NCI-H524 treated with DMSO at 0.1 percent for 48 hours (cell line): ENCODE measurements around the gene ADIPOR2.
"Not testable (repeated sequence)": the region's sequence is repeated elsewhere in the genome, so short reads cannot be mapped to it uniquely, and the experiment has no call there.

Experiments
- DNase-seq: peaks from one replicate; lab custom pipeline; 2025; lab: John Stamatoyannopoulos, UW

ADIPOR2 gene

DNA sequence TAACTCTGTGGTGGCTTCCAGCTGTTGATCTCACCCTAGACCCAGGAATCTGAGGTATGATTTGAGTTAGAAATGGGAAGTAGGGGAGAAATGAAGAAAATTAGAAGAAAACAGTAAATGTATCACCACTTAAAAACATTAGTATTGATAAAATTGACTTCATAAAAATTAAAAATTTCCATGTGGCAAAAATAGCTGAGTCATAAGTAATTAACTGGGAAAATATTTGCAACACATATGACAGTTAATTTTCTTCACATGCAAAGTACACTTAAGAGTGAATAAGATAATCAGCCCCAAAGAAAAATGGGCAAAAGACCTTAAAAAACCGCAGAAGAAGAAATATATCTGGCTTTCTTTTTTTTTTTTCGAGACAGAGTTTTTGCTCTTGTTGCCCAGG lies 25.5 kb upstream of the ADIPOR2 start:
- no peak for DNase-seq

DNA sequence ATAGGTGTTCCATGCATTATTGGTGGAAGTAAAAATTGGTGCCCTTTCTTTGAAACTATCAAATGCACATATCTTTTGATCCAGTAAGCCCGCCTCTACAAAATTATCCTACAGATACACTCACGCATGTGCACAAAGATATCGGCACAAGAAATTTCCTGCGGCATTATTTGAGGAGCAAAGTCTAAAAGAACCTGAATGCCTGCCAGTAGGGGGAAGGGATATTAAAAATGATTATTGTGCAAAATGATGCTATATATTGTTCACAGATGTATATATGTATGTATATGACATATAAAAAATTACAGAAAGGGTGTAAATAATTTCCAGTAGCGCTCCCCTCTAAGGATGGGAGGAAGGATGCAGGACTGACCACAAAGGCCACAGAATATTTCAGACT lies 24.7 kb upstream of the ADIPOR2 start:
- no peak for DNase-seq

DNA sequence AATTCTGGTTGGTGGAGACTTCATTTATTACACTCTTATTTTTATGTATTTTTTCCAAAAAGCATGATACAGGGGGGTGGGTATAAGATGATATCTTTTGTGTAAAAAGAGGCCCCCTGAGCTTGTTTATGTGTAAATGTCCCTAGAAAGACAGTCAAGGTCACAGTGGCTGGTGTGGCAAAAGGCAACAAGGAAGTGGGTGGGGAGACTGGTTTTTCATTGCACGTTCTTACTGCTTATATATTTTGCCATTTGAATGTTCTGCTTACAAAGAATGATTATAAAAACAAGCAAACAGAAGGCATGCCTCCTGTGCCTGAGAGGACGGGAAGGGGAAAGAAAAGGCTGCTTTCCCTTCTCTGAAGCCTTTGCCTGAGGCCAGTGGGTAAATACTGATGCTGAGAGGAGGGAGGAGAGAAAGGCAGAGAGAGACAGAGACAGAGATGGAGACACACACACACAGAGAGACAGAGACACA lies 24.1 kb upstream of the ADIPOR2 start:
- DNase-seq = no peak

DNA sequence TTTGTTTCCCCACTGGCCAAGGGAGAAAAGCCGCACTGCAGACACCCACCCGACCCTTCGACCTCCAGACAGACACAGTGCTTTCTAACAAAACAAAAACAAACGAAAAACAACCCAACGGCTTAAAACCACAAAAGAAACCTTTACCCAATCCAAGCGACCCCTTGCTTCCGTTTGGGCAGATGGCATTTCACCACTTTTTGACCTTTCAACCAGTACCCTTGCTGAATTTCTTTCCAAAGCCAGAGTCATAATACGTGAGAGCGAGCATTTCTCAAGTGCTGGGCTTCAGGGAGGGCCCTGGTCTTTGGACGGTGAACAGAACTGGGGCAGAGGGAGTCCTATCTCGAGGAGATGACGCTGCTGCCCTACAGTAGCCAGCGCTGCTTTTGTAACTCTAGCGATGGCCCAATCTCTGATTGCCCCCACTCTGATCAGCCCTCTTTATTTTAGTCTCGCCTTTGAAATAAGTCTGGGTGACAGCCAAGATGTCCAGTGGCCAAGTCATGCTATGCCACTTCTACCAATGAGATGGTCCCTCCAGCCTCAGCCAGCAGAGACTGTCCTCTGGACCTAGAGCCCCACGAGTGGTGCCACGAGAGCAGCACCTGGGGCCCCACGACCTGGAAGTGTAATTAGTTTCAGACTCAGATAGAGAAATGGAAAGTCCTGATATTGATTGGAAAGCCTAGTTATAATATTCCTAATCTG lies 21.9 kb upstream of the ADIPOR2 start:
- no peak for DNase-seq

DNA sequence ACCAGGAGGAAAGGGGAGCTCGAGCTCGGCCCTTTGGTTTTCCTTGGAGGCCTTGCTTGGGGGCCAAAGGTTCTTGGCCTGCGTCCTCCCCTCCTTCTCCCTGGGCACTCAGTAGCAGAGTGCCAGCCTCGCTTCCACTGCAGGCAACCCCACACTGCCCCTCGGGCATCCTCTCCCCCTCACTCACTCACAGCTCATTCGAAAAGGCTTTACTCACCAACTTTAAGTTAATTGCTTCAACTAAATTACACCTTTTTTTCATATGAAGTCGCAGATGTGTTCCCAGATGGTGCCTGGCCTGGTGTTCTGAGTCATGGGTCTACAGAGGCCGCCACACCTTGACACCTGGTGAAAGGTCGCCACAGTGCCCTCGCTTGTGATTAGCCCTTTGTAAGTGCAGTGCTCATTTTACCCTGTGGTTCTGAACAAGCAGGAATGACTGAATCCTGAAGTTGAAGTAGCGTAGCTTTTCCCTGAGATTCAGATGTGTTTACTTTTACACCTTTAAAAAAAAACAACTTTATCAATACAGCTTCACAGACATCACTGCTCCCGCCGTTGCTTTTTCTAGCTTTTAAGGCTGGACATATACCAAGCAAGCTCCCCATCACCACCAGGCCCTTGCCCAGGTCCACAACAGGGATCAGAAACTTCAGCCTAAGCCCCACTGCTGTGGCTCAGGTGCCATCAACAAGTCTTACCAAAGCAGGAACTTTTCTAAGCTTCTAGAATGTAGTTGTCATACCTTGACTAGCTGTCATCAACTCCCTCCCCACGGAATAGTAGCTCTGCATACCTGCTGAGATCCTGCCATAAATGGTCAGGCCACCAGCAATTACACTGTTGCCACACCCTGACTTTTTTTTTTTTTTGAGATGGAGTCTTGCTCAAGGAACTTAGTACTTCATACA lies 20.3 kb upstream of the ADIPOR2 start:
- no peak for DNase-seq

DNA sequence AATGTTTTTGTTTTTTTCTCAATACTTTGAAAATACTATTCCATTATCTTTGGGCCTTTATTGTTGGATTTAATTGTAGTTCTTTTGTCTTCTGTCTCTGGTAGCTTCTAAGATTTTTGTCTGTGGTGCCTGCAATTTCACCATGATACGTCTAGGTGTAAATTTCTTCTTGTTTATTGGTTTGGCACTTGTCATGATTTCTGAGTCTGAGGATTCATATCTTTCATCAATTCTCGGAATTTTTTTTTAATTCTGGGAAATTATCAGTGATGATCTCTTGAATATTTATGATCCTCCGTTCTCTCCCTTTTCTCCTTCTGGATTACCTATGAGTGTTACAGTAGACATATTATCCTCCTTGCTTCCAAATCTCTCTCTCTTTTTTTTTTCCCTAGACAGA lies 14.8 kb upstream of the ADIPOR2 start:
- no peak for DNase-seq

DNA sequence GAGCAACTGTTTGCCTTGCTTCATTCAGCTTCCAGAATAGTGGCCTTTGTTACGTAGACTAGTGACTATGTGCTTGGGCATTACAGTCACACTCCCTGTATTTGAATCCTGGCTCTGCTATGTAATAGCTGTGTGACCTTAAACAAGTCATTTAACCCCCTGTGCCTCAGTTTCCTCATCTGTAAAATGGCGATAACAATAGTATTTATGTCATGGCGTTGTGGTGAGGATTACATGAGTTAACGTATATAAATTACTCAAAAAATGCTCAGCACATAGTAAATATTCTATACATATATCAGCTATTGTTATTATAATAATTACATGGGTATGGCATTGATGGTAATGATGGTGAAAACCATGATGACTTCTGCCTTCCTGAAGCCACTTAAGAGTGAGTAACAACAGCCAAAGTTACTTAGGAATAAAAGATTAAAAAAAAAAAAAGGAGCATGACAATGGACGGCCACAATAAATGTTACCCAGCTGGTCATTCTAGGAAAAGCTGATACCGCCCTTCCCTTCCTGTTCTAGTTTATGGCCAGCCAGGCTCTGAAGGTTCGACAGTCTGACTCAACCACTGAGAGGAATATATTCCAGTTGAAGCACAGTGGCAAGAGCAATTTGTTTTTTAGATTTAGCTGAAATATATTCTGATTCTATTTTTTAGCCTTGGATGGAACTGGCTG lies 9.9 kb upstream of the ADIPOR2 start:
- no peak for DNase-seq

DNA sequence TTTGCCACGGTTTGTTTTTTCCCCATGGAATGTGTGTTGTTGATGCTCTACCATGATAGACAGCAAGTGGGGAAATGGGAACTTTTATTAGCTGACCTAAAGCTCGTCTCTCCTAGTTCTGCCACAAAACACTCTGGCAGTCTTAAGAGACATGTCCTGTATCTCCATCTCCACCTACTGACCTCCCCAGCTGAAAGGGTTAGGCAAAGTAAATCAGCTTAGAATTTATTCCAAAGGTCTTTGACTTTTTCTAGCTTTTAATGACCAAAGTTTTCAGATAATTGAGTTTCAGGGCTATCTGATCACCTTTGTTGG lies 9.4 kb upstream of the ADIPOR2 start:
- no peak for DNase-seq

DNA sequence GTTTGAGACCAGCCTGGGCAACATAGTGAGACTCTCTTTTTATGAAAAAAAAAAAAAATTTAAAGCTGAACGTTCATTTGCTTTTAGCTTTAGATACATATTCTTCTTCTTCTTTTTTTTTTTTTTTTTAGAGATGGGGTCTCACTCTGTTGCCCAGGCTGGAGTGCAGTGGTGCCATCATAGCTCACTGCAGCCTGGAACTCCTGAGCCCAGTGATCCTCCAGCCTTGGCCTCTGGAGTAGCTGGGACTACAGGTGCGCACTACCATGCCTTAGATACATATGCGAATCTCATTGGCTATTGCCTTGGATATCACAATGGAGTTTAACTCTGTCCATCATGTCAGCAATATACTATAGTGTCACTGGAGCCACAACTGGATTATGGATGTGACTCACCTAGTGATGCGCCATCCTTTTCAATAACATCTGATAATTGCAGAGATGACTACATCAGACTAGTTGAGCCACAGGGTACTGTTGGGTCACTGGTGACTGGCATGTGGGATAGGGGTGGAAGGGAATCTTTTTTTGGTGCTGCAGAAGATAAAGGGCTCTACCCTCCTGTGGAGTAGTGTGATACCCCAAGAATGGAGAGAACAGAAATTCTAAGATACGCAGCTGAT lies 2.7 kb upstream of the ADIPOR2 start:
- DNase-seq = no peak

DNA sequence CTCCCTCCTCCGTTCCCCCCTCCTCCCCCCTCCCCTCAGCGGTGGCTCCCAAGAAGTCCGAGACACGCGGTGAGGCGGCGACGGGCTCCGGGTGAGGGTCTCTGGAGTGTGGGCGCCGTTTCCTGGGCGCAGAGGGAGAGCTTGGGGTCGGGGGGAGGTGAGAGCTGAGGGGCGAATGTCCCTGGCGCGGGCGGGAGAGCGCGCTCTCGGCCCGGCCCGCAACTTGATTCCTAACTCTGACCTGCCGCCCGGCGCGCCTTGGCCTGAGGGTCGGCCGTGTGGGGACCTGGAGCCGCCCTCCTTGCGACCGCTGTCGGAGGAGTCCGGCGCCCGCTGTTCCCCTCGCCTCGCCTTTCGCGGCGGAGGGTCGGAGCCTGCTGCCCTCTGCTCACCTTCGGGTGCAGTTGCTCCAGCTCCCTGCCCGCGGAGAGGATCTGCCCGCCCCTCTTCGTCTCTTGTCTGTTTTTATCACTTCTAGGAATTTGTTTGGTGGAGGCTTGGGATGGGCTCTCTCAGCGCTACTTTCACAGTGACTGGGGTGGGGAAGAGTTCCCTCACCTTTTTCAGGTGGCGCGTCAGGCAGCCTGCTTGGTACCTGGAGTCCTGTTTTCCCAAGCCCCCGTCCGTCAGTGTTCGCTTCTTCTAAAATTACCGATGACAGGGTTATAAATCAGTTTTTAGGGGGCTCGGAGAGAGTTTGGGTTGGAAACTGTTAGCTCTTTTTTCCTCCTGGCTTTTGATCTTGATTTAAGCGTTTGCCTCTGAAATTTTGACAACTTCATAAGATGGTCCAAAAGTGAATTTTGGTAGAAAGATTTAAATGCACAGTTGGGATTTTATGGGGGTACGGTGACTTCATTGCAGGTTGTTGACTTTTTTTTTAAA lies 495 bp downstream of the ADIPOR2 start:
- DNase-seq = no peak

DNA sequence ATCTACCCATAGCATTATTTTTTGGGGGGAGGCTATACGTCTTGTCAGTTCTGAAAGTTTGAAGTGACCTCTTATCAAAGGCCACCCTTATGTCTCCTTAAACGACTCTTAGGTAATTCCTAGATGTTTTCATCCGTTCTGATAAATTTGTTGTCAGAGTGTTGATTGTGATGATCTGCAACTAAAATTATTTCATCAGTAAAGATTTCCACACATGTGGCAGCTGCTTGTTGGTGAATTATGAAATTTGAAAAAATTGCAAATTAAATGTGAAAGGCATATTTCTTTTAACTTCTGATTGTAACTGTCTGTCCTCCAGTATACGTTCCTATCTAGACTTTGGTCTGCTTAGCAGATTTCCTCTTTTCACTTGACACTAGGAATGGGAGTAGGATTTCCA lies 1.4 kb downstream of the ADIPOR2 start:
- no peak for DNase-seq

DNA sequence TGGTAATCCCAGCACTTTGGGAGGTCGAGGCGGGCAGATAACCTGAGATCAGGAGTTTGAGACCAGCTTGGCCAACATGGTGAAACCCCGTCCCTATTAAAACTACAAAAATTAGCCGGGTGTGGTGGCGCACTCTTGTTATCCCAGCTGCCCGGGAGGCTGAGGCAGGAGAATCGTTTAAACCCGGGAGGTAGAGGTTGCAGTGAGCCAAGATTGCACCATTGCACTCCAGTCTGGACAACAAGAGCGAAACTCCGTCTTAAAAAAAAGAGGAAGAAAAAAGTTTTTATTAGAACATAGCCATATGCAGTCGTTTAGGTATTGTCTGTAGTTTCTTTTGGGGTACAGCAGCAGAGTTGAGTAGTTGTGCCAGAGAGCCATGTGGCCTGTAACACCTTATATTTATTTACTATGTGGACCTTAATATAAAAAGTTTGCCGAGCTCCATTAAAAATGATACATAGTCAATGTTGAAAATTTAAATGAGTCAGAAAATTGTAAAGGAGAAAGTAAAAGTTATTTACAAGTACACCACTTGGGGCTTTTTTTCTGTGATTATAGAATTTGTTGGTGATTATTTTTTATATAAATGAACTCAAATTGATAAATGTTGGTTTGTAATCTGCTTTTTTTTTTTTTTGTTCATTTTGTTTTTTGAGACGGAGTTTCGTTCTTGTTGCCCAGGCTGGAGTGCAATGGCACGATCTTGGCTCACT lies 2.2 kb downstream of the ADIPOR2 start:
- no peak for DNase-seq

DNA sequence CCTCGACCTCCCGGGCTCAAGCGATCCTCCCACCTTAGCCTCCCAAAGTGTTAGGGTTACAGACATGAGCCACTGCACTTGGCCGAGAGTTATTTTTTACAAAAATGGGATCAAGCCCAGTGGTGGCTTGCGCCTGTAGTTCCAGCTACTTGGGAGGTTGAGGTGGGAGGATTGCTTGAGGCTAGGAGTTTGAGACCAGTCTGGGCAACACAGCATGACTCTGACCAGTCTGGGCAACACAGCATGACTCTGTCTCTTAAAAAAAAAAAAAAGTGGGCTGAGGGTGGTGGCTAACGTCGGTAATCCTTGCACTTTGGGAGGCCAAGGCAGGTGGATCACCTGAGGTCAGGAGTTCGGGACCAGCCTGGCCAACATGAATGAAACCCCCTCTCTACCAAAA lies 4.2 kb downstream of the ADIPOR2 start:
- not testable (repeated sequence) for DNase-seq

DNA sequence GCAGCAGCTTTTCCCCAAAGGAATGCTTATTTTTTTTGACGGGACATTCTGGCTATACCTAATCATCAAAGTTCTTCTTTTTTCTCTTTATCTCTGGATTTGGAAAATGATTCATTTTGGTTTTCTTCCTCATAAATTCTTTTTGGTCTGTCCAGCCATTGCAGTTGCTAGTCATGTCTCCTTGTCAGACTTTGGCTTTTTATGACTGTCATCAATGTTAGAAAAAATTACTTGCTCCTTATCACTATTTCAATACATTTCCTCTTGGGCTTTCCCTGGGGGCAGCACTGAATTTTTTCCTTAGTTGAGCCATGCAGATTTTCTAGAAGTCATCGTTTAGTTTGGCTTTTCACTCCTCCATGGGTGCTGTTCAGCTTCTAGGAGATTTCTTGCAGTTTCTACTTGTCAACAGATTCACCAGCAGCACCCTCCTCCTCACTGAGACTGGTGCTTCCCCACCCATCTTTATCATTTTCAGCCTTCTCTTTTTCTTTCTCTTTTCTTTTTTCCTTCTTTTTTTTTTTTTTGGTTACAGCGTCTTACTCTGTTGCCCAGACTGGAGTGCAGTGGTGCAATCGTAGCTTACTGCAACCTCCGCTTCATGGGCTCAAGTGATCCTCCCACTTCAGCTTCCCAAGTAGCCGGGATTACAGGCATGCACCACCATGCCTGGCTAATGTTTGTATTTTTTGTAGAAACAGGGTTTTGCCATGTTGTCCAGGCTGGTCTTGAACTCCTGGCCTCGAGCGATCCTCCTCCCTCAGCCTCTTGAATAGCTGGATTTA lies 5.2 kb downstream of the ADIPOR2 start:
- no peak for DNase-seq

DNA sequence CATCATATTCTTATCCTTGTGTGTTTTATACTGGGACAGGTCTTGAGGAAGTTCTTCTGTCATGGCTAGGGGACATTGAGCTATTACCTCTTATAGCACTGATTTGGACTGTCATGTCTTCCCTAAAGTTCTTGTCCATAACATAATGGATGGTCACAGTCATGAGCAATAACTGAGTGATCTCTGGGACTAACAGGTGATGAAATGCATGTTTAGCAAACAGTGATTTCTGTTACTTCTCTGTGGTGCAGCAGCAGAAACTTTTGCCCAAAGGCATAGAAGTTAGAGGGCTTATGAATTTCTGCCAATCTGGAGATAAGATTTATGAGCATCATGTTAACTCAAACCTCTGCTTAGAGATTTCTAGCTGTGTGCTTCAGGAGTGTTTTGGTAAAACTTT lies 5.9 kb downstream of the ADIPOR2 start:
- no peak for DNase-seq

DNA sequence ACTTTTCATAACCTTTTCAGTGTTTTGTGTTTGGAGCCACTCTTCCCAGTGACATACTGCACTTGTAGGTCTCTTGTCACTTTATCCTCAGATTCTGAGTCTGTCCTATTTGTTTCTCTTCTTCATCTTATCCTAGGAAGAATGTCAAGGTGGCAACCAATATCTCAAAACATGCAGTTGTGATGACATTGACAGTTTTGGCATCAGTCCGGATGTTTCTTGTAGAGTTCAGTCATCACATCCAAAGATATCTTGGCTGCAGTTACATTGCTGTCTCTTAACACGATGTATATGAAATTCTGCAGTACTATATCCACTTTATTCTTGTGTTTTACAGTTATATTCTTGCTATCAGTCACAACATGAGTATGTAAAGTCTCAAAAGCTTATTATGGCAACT lies 6.4 kb downstream of the ADIPOR2 start:
- no peak for DNase-seq

DNA sequence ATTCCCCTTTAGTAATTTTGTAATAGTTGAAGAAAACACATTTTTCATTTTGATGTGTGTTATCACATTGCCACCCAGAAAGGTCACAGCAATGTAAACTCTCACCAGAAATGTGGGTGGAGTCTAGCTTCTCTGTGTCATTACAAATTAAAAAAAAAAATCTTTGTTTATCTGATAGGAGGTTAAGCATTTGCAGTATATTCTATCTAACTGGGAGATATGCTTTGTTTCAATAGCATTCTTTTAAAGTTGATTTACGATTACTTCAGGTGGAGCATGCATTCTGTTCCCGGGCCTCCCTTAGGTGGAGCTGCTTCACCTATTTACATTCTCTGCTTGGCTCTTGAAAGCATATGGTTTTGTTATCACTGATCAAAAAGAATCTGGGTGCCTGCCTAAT lies 7.8 kb downstream of the ADIPOR2 start:
- no peak for DNase-seq

DNA sequence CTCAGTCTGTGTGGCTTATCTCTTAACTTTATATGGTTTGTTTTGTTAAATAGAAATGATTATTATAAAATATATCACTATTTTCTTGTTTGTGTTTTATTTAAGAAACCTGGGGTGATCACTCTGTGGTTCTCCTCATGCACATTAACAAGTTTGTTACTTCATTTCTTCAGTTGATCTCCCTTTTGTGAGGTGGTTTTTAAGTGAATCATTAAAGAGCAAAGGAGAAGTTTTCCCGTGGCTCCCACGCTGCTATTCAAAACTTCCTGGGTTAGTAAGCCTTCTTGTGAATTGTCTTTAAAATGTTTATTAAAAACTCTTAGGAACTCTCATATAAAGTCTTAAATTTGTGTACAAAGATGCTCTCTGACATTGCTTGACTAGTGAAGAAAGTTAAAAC lies 11.8 kb downstream of the ADIPOR2 start:
- no peak for DNase-seq

DNA sequence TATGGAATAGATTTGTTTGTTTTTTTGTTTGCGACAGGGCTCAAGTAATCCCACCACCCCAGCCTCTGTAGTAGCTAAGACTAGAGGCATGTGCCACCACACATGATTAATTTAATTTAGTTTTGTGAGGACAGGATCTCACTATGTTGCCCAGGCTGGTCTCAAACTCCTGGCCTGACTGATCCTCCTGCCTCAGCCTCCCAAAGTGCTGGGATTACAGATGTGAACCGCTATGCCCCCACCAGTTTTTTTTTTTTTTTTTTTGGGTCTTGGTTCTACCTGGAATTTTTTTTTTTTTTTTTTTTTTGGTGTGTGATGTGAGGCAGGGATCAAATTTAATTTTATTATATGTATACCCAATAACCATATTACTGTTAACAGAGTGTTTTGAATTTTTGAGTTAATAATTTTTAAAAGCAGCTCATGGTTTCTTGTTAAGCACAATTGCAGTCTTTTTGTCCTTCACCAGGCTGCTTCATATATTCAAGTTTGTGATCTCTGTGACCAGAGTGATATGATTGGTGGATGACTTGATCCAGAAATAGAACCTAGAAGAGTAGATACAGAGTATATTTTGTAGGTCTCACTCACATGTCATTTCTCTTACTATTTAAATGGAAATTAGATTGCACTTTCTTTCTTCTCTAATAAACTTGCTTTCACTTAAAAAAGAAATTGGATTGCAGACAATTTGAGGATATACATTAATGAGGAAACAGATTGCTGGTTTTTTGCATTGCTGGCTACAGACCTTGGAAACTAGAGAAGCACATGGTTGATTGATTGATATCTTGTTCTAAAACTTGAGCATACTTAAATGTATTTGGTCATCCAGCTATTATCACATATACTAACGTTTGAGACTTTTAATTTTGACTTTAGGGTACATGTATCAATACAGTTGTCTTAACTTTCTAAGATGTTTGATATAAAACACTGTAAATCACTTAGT lies 13.2 kb downstream of the ADIPOR2 start:
- DNase-seq = no peak
